NCI-H460 (cell line): ENCODE measurements around the gene CERK. TPM values are rescaled to one million over a fixed set of nuclear protein-coding genes. Genes with fewer than 3 reads are reported as not detected.

Source experiments
- DNase-seq: peaks from one replicate; pipeline ENCODE4 v3.0.0-alpha.2; 2016; ENCODE audit warnings: low read depth; ENCODE audit errors: extremely low read depth
- total RNA-seq: library from RNA; depleted of rRNA; stranded (reverse); fragments of >200 nt; shearing (Covaris generic); gene quantifications from 2 replicates; pipeline ENCODE4 v1.2.3, GENCODE V29; 2014

Gene CERK
- total RNA-seq, 1 experiment from 2014 or later = 20.1 TPM

GRCh38 chr22:46703996-46704370 lies 34.1 kb downstream of the CERK start:
- DNase-seq = no peak

- DNase-seq = no peak
Measured at GRCh38 chr22:46703171-46703995, 34.7 kb downstream of the CERK start.

- no peak for DNase-seq
Measured at GRCh38 chr22:46701262-46701661, 36.8 kb downstream of the CERK start.

GRCh38 chr22:46699091-46699490 lies 39.0 kb downstream of the CERK start:
- no peak for DNase-seq

- no peak for DNase-seq
Measured at GRCh38 chr22:46697811-46698515, 40.1 kb downstream of the CERK start.

GRCh38 chr22:46696614-46697013 lies 41.4 kb downstream of the CERK start:
- no peak for DNase-seq

GRCh38 chr22:46696229-46696518 lies 41.9 kb downstream of the CERK start:
- DNase-seq = no peak

- DNase-seq = no peak
Measured at GRCh38 chr22:46695346-46696228, 42.5 kb downstream of the CERK start.

- no peak for DNase-seq
Measured at GRCh38 chr22:46694416-46695170, 43.5 kb downstream of the CERK start.

GRCh38 chr22:46693634-46694415 lies 44.2 kb downstream of the CERK start:
- no peak for DNase-seq

GRCh38 chr22:46691571-46691970 lies 46.5 kb downstream of the CERK start:
- no peak for DNase-seq

- no peak for DNase-seq
Measured at GRCh38 chr22:46690146-46690545, 47.9 kb downstream of the CERK start.

GRCh38 chr22:46688949-46689348 lies 49.1 kb downstream of the CERK start:
- DNase-seq = no peak

- no peak for DNase-seq
Measured at GRCh38 chr22:46687460-46687859, 50.6 kb downstream of the CERK start.

- no peak for DNase-seq
Measured at GRCh38 chr22:46687048-46687444, 51.0 kb downstream of the CERK start.

GRCh38 chr22:46686221-46687047 lies 51.6 kb downstream of the CERK start:
- DNase-seq = no peak

GRCh38 chr22:46684706-46685105 lies 53.3 kb downstream of the CERK start:
- no peak for DNase-seq

- no peak for DNase-seq
Measured at GRCh38 chr22:46682011-46682731, 55.9 kb downstream of the CERK start.
